Keratinocyte (primary cell): ENCODE data around the gene TMEM143.

Experiments
- EZH2 ChIP-seq: IDR thresholded peaks from one replicate; pipeline ENCODE4 v1.6.1; 2012; ENCODE audit warnings: inconsistent platforms, mild to moderate bottlenecking, low read length, moderate library complexity
- TF ChIP-seq, protein P1 (sequence below), 3 experiments: IDR thresholded peaks in 1 of 3; conservative IDR thresholded peaks in 1 of 3; optimal IDR thresholded peaks in 1 of 3; 2 replicates in 2 of 3; 3 replicates in 1 of 3; pipeline versions ENCODE3 to v1.5.1; 2011; ENCODE audit warnings: low read length in 3 of 3, mild to moderate bottlenecking in 3 of 3, moderate library complexity in 2 of 3, control low read depth in 1 of 3, inconsistent platforms in 1 of 3; ENCODE audit not compliant: insufficient read depth in 2 of 3; ENCODE audit errors: extremely low read depth in 1 of 3

DNA sequence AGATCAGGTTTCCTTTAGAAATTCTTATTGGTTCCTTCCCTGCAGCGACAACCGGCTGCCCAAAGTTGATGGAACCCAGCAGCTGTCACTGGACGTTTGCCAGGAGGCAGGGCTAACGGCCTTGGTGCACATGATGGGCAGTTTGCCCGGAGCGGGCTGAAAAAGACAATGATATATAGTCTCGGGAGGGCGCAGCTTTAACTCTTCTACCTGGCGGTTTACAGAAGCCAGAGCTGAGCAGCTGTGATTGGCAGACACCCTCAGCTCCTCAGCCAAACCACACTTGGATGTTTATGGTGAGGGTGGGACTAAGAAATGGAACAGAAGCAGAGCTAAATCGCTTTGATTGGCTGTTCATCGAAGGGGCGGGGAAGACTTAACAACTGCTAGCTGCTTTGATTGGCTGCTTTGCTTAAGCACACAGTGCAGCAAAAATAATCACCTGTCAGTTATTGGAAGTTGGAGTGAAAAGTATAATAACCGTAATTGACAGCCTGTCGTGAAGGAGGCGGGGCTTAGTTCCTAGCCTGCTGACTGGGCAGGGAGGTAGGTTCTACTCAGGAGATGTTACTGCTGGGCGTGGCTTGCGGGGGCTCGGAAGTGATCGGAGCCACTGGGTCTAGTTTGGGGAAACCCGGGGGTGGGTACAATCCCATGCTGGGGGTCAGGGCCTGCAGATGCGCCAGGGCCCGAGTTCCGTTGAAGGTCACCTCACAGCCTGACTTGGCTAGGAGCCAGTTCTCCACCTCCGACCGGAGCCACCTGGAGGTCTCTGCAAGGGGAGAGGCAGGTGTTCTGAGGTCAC, 30.9 kb downstream of the TMEM143 start:
- TF ChIP-seq, protein P1, sequence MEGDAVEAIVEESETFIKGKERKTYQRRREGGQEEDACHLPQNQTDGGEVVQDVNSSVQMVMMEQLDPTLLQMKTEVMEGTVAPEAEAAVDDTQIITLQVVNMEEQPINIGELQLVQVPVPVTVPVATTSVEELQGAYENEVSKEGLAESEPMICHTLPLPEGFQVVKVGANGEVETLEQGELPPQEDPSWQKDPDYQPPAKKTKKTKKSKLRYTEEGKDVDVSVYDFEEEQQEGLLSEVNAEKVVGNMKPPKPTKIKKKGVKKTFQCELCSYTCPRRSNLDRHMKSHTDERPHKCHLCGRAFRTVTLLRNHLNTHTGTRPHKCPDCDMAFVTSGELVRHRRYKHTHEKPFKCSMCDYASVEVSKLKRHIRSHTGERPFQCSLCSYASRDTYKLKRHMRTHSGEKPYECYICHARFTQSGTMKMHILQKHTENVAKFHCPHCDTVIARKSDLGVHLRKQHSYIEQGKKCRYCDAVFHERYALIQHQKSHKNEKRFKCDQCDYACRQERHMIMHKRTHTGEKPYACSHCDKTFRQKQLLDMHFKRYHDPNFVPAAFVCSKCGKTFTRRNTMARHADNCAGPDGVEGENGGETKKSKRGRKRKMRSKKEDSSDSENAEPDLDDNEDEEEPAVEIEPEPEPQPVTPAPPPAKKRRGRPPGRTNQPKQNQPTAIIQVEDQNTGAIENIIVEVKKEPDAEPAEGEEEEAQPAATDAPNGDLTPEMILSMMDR (optimal IDR thresholded peaks at IDR 0.05 in 1 of 3, IDR thresholded peaks at IDR 0.05 in 1 of 3, conservative IDR thresholded peaks at IDR 0.05 in 1 of 3; ENCODE audit: extremely low read depth in 1 of 3, insufficient read depth in 2 of 3, low read length in 3 of 3), result no peak
- no peak for TF ChIP-seq EZH2
